IMR-90 (cell line): ENCODE results near the gene PPRC1. TPM values are rescaled to one million over a fixed set of nuclear protein-coding genes. Genes with fewer than 3 reads are reported as not detected.

Experiments
- ATAC-seq: fragments of 200-7000 bp; cut with Tn5 transposase; 2 replicates; pipeline ENCODE4 v1.9.1; 2020; ENCODE audit warnings: low read depth, mild to moderate bottlenecking, moderate library complexity
- BruUV-seq: library from RNA; stranded (reverse); fragments of 400-500 nt; replicated peaks from 2 replicates; lab custom pipeline; 2021; lab: Mats Ljungman, UMichigan
- CTCF ChIA-PET: fragments of 300-600 bp; formaldehyde crosslinking; extraction: SDS; loops from one replicate; lab custom pipeline; 2021; ENCODE audit warnings: antibody characterized with exemption; lab: Yijun Ruan, JAX
- POLR2A ChIA-PET: fragments of 300-600 bp; sonication (Branson Sonifier 250); formaldehyde crosslinking; loops from one replicate; lab custom pipeline; 2022; ENCODE audit warnings: antibody characterized with exemption; ENCODE audit not compliant: unreplicated experiment; lab: Charles Lee
- DNase-seq: peaks from one replicate; pipeline ENCODE4 v3.0.0; 2013
- H2AFZ ChIP-seq: replicated peaks from 2 replicates; pipeline ENCODE3; 2013; ENCODE audit warnings: low read length, mild to moderate bottlenecking; ENCODE audit not compliant: poor library complexity
- H2AK5ac ChIP-seq: 2 replicates; pipeline ENCODE4 v1.6.1; 2013; ENCODE audit warnings: low read depth, low read length, inconsistent platforms
- H2AK9ac ChIP-seq: replicated peaks from 2 replicates; pipeline ENCODE3; 2013; ENCODE audit warnings: mild to moderate bottlenecking, low read depth, low read length, moderate library complexity; ENCODE audit not compliant: poor library complexity
- H2BK120ac ChIP-seq: 2 replicates; pipeline ENCODE4 v1.6.1; 2013; ENCODE audit warnings: low read depth, low read length, inconsistent platforms
- H2BK15ac ChIP-seq: 3 replicates; pipeline ENCODE4 v1.6.1; 2013; ENCODE audit warnings: low read depth, low read length, inconsistent platforms
- H2BK20ac ChIP-seq: 2 replicates; pipeline ENCODE4 v1.6.1; 2013; ENCODE audit warnings: low read depth, mild to moderate bottlenecking, inconsistent platforms, low read length, moderate library complexity
- H2BK5ac ChIP-seq: 2 replicates; pipeline ENCODE4 v1.6.1; 2013; ENCODE audit warnings: mild to moderate bottlenecking, low read depth, low read length, inconsistent platforms; ENCODE audit not compliant: poor library complexity, severe bottlenecking
- H3K14ac ChIP-seq: replicated peaks from 2 replicates; pipeline ENCODE4 v1.6.1; 2013; ENCODE audit warnings: low read depth, low read length, inconsistent platforms
- H3K18ac ChIP-seq: 2 replicates; pipeline ENCODE4 v1.6.1; 2013; ENCODE audit warnings: low read depth, low read length, control low read depth
- H3K23ac ChIP-seq: 2 replicates; pipeline ENCODE4 v1.6.1; 2013; ENCODE audit warnings: low read depth, low read length, inconsistent platforms
- H3K27ac ChIP-seq: 2 replicates; pipeline ENCODE4 v1.5.1; 2013; ENCODE audit warnings: mild to moderate bottlenecking, control low read depth, low read length; ENCODE audit not compliant: insufficient read depth
- H3K27me3 ChIP-seq: 2 replicates; pipeline ENCODE4 v1.6.1; 2013; ENCODE audit warnings: low read length; ENCODE audit not compliant: control insufficient read depth, insufficient read depth
- H3K36me3 ChIP-seq: 2 replicates; pipeline ENCODE4 v1.6.1; 2013; ENCODE audit warnings: low read length, mixed read lengths; ENCODE audit not compliant: control insufficient read depth, insufficient read depth
- H3K4ac ChIP-seq: 2 replicates; pipeline ENCODE4 v1.6.1; 2013; ENCODE audit warnings: low read depth, low read length, inconsistent platforms
- H3K4me1 ChIP-seq: 2 replicates; pipeline ENCODE4 v1.6.1; 2013; ENCODE audit warnings: low read length, mixed read lengths; ENCODE audit not compliant: control insufficient read depth, insufficient read depth
- H3K4me2 ChIP-seq: 2 replicates; pipeline ENCODE4 v1.6.1; 2013; ENCODE audit warnings: low read depth, mild to moderate bottlenecking, control low read depth, low read length, moderate library complexity
- H3K4me3 ChIP-seq: 2 replicates; pipeline ENCODE4 v1.5.1; 2013; ENCODE audit warnings: low read depth, mild to moderate bottlenecking, control low read depth, low read length, moderate library complexity; ENCODE audit not compliant: insufficient read depth
- H3K56ac ChIP-seq: 2 replicates; pipeline ENCODE4 v1.6.1; 2013; ENCODE audit warnings: low read length, inconsistent platforms; ENCODE audit not compliant: insufficient read depth; ENCODE audit errors: extremely low read depth
- H3K79me1 ChIP-seq, 2 experiments: 2 replicates each; pipeline ENCODE4 v1.6.1; 2013; ENCODE audit warnings: low read length in 2 of 2, inconsistent platforms in 1 of 2, low read depth in 1 of 2
- H3K9ac ChIP-seq: 2 replicates; pipeline ENCODE4 v1.6.1; 2013; ENCODE audit warnings: low read depth, low read length, control low read depth
- H3K9me1 ChIP-seq: 2 replicates; pipeline ENCODE4 v1.6.1; 2013; ENCODE audit warnings: low read length, inconsistent platforms; ENCODE audit not compliant: insufficient read depth
- H3K9me3 ChIP-seq: 2 replicates; pipeline ENCODE4 v1.6.1; 2013; ENCODE audit warnings: low read length; ENCODE audit not compliant: control insufficient read depth, insufficient read depth
- H4K20me1 ChIP-seq: 2 replicates; pipeline ENCODE4 v1.6.1; 2013; ENCODE audit warnings: low read length, inconsistent platforms; ENCODE audit not compliant: insufficient read depth
- H4K5ac ChIP-seq: 2 replicates; pipeline ENCODE4 v1.6.1; 2013; ENCODE audit warnings: mild to moderate bottlenecking, low read depth, low read length, control low read depth
- H4K8ac ChIP-seq, 2 experiments: 2 replicates each; pipeline ENCODE4 v1.6.1; 2013; ENCODE audit warnings: low read depth in 2 of 2, low read length in 2 of 2, control low read depth in 1 of 2, inconsistent platforms in 1 of 2
- H4K91ac ChIP-seq: 2 replicates; pipeline ENCODE4 v1.6.1; 2013; ENCODE audit warnings: low read depth, low read length, inconsistent platforms; ENCODE audit not compliant: insufficient read depth
- BHLHE40 ChIP-seq: fragments of 150-350 bp; IDR thresholded peaks from 2 replicates; pipeline ENCODE4 v1.6.1; 2016; ENCODE audit warnings: mild to moderate bottlenecking, low read depth, low read length
- CEBPB ChIP-seq: IDR thresholded peaks from 2 replicates; pipeline ENCODE4 v1.6.1; 2012; ENCODE audit warnings: low read depth, low read length, improper control_type of control experiment
- CHD1 ChIP-seq: IDR thresholded peaks from 2 replicates; pipeline ENCODE4 v1.6.1; 2012; ENCODE audit warnings: low read depth, low read length, improper control_type of control experiment
- ELK1 ChIP-seq: fragments of 150-350 bp; IDR thresholded peaks from 2 replicates; pipeline ENCODE4 v1.6.1; 2016; ENCODE audit warnings: low read depth, mild to moderate bottlenecking, low read length, moderate library complexity, borderline replicate concordance
- FOS ChIP-seq: fragments of 150-350 bp; IDR thresholded peaks from 2 replicates; pipeline ENCODE4 v1.6.1; 2016; ENCODE audit warnings: low read depth, low read length
- MAFK ChIP-seq: IDR thresholded peaks from 2 replicates; pipeline ENCODE4 v1.6.1; 2012; ENCODE audit warnings: low read depth, low read length, improper control_type of control experiment
- MAZ ChIP-seq: IDR thresholded peaks from 2 replicates; pipeline ENCODE4 v1.6.1; 2012; ENCODE audit warnings: low read depth, mild to moderate bottlenecking, low read length, improper control_type of control experiment, moderate library complexity, borderline replicate concordance
- MXI1 ChIP-seq: IDR thresholded peaks from 2 replicates; pipeline ENCODE4 v1.6.1; 2012; ENCODE audit warnings: low read depth, mild to moderate bottlenecking, low read length, moderate library complexity, borderline replicate concordance
- NFE2L2 ChIP-seq: fragments of 150-350 bp; IDR thresholded peaks from 2 replicates; pipeline ENCODE4 v1.6.1; 2016; ENCODE audit warnings: low read depth, mild to moderate bottlenecking, low read length
- POLR2A ChIP-seq: IDR thresholded peaks from 2 replicates; pipeline ENCODE4 v1.6.1; 2012; ENCODE audit warnings: mild to moderate bottlenecking, low read depth, low read length
- RAD21 ChIP-seq: IDR thresholded peaks from 2 replicates; pipeline ENCODE4 v1.6.1; 2012; ENCODE audit warnings: low read length, improper control_type of control experiment
- RCOR1 ChIP-seq: IDR thresholded peaks from 2 replicates; pipeline ENCODE4 v1.6.1; 2012; ENCODE audit warnings: mild to moderate bottlenecking, low read length, improper control_type of control experiment; ENCODE audit not compliant: insufficient replicate concordance
- RFX5 ChIP-seq: IDR thresholded peaks from 2 replicates; pipeline ENCODE4 v1.8.0; 2012; ENCODE audit warnings: low read depth, mild to moderate bottlenecking, low read length, moderate library complexity
- SMC3 ChIP-seq: fragments of 150-350 bp; IDR thresholded peaks from 2 replicates; pipeline ENCODE4 v1.6.1; 2016; ENCODE audit warnings: low read depth, mild to moderate bottlenecking, antibody characterized with exemption, low read length, moderate library complexity
- WGBS, 2 experiments: methylation state at CpG; one replicate each; pipeline versions ENCODE4 v1.1.5 to v1.1.7; 2013; ENCODE audit warnings: missing lambda C conversion rate in 2 of 2; ENCODE audit not compliant: insufficient read length in 1 of 2; ENCODE audit errors: extremely low coverage in 2 of 2; 5-methylcytosine and 5-hydroxymethylcytosine counted together
- dilution Hi-C: fragments of 300-500 bp; cut with HindIII; formaldehyde crosslinking; loops from one replicate; pipeline ENCODE4 v1.14.3; 2018; ENCODE audit warnings: low sequenced_read_pairs; ENCODE audit not compliant: unreplicated experiment
- in situ Hi-C: fragments of 300-500 bp; cut with MboI; formaldehyde crosslinking; loops from 3 replicates; pipeline ENCODE4 v1.14.3; 2019; ENCODE audit warnings: low sequenced_read_pairs, inconsistent platforms, mixed read lengths
- intact Hi-C: fragments of 100-400 bp; cut with micrococcal nuclease; formaldehyde crosslinking; loops from 2 replicates; pipeline ENCODE4 v1.10.0; 2022
- polyA plus RNA-seq, 3 experiments: library from polyadenylated mRNA; depleted of rRNA; stranded (reverse); fragments of >200 nt; gene quantifications; 2 replicates each; pipeline ENCODE4 v1.2.3, GENCODE V29; 2012; ENCODE audit warnings: low replicate concordance in 1 of 3
- total RNA-seq: library from RNA; depleted of rRNA; stranded (reverse); fragments of >200 nt; gene quantifications from 2 replicates; pipeline ENCODE4 v1.2.3, GENCODE V29; 2012
- TF ChIP-seq, protein P1 (sequence below): conservative IDR thresholded peaks from 2 replicates; pipeline ENCODE4 v1.5.1; 2012; ENCODE audit warnings: mild to moderate bottlenecking, low read depth, low read length, improper control_type of control experiment
- TF ChIP-seq, protein P2 (sequence below): fragments of 150-350 bp; IDR thresholded peaks from 2 replicates; pipeline ENCODE4 v1.6.1; 2017; ENCODE audit warnings: mild to moderate bottlenecking, antibody characterized with exemption, low read length, low read depth

The PPRC1 gene
- total and polyA plus RNA-seq, 2 of the 4 experiments (the other 2 are of a cell fraction): 11.8 to 38.7 TPM

- in situ Hi-C loops (no loop called here), intact Hi-C loops (no loop called here), dilution Hi-C loops (no loop called here)
- H3K23ac ChIP-seq: no peak overlapping the region
- no peak overlapping the region for H3K56ac ChIP-seq
- DNase-seq: peak; percentile 24
- H4K5ac ChIP-seq: no peak overlapping the region
- no peak overlapping the region for H3K14ac ChIP-seq
- no peak overlapping the region for H3K18ac ChIP-seq
- H3K27me3 ChIP-seq: peaks cover 11% of the 10 kb centered on the region
- POLR2A ChIA-PET: no interaction called here
- no peak overlapping the region for H3K9ac ChIP-seq
- no peak overlapping the region for H2BK5ac ChIP-seq
- H4K20me1 ChIP-seq: no peaks in the 10 kb centered on the region
- H2AK9ac ChIP-seq: no peak overlapping the region
- no peak for TF ChIP-seq CHD1
- no peak for TF ChIP-seq SMC3
- TF ChIP-seq MAZ: no peak
- no peak for TF ChIP-seq RAD21
- no peak for TF ChIP-seq BHLHE40
- no peak for TF ChIP-seq NFE2L2
- TF ChIP-seq, protein P1, sequence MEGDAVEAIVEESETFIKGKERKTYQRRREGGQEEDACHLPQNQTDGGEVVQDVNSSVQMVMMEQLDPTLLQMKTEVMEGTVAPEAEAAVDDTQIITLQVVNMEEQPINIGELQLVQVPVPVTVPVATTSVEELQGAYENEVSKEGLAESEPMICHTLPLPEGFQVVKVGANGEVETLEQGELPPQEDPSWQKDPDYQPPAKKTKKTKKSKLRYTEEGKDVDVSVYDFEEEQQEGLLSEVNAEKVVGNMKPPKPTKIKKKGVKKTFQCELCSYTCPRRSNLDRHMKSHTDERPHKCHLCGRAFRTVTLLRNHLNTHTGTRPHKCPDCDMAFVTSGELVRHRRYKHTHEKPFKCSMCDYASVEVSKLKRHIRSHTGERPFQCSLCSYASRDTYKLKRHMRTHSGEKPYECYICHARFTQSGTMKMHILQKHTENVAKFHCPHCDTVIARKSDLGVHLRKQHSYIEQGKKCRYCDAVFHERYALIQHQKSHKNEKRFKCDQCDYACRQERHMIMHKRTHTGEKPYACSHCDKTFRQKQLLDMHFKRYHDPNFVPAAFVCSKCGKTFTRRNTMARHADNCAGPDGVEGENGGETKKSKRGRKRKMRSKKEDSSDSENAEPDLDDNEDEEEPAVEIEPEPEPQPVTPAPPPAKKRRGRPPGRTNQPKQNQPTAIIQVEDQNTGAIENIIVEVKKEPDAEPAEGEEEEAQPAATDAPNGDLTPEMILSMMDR: no peak
- no peak for TF ChIP-seq CEBPB
- TF ChIP-seq, protein P2, sequence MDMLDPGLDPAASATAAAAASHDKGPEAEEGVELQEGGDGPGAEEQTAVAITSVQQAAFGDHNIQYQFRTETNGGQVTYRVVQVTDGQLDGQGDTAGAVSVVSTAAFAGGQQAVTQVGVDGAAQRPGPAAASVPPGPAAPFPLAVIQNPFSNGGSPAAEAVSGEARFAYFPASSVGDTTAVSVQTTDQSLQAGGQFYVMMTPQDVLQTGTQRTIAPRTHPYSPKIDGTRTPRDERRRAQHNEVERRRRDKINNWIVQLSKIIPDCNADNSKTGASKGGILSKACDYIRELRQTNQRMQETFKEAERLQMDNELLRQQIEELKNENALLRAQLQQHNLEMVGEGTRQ: no peak
- no peak for TF ChIP-seq FOS
- no peak for TF ChIP-seq ELK1
- no peak for TF ChIP-seq POLR2A
- TF ChIP-seq MAFK: no peak
- TF ChIP-seq RFX5: no peak
- no peak for TF ChIP-seq RCOR1
- TF ChIP-seq MXI1: no peak
- no peak overlapping the region for H2BK20ac ChIP-seq
- no peak overlapping the region for H3K4ac ChIP-seq
- H3K4me1 ChIP-seq: no peaks in the 10 kb centered on the region
- CTCF ChIA-PET: no interaction called here
- H3K27ac ChIP-seq: no peak overlapping the region
- no peak overlapping the region for H2BK120ac ChIP-seq
- no peak overlapping the region for H2AFZ ChIP-seq
- no peaks in the 10 kb centered on the region for H3K36me3 ChIP-seq
- no peaks in the 10 kb centered on the region for H3K79me1 ChIP-seq
- H2AK5ac ChIP-seq: no peak overlapping the region
- no peak overlapping the region for H3K4me3 ChIP-seq
- WGBS, 2 experiments: 75% methylated on average over 2 of the region's 6 CpGs; no CpG with 5 or more reads in 1 of the 2 experiments
- no peak overlapping the region for H4K8ac ChIP-seq
- H3K9me3 ChIP-seq: peaks cover 12% of the 10 kb centered on the region
- H3K9me1 ChIP-seq: no peaks in the 10 kb centered on the region
- ATAC-seq: no peak
- no TSS peak for BruUV-seq
- no peak overlapping the region for H2BK15ac ChIP-seq
- no peak overlapping the region for H4K91ac ChIP-seq
- H3K4me2 ChIP-seq: no peak overlapping the region
These were observed 62.5 kb downstream of the PPRC1 start for GRCh38 chr10:102195296-102195870.
